Effector memory CD8-positive, alpha-beta T cell (primary cell): Measurements from ENCODE around the gene NOS1AP.

ENCODE experiments used
- ATAC-seq: fragments of 150-1000 bp; cut with Tn5 transposase; replicated peaks from 2 replicates; pipeline ENCODE4 v1.10.0; 2021; ENCODE audit warnings: mild to moderate bottlenecking, moderate library complexity
- DNase-seq, 3 experiments: peaks; one replicate each; pipeline ENCODE4 v3.0.0; 2021
- H3K27ac Mint-ChIP-seq, 2 donors: one replicate each; pipeline ENCODE4 v1.8.0; 2022; ENCODE audit warnings: mild to moderate bottlenecking in 2 of 2, mixed read lengths in 2 of 2, moderate library complexity in 2 of 2
- H3K27me3 Mint-ChIP-seq, 2 donors: one replicate each; pipeline ENCODE4 v1.8.0; 2022; ENCODE audit warnings: mixed read lengths in 2 of 2
- H3K36me3 Mint-ChIP-seq: one replicate; pipeline ENCODE4 v1.8.0; 2022; ENCODE audit warnings: mild to moderate bottlenecking, moderate library complexity, mixed read lengths; ENCODE audit not compliant: insufficient read depth
- H3K4me1 Mint-ChIP-seq, 2 donors: one replicate each; pipeline ENCODE4 v1.8.0; 2022; ENCODE audit warnings: low read depth in 2 of 2, mixed read lengths in 2 of 2
- H3K4me3 Mint-ChIP-seq, 2 donors: one replicate each; pipeline ENCODE4 v1.8.0; 2022; ENCODE audit warnings: mild to moderate bottlenecking in 2 of 2, mixed read lengths in 2 of 2, moderate library complexity in 2 of 2
- H3K9me3 Mint-ChIP-seq, 2 donors: one replicate each; pipeline ENCODE4 v1.8.0; 2022; ENCODE audit warnings: mixed read lengths in 2 of 2

Gene NOS1AP

DNA sequence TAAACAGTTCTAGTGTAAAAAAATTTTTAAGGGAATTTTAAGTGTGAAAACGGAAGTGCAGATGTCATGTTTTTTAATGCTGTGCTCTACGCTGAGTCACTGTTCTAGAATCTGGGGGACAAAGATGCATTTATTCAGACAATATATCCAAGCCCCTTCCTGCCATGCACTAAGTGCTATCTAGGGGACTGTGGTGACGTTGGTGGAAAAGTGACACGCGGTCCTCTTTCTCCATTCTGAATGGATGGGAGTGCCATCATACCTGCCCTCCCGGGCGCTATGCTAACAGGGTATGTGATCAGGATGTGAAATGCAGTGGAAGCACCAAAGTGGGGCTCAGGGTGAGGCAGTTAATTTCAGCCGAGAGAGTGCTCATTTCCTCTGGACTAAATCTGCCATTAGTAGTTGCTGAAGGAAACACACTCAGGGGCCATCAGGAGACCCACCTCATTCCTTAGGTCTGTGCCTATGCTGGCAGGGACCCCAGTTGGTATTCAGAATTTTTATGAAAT, 318.6 kb downstream of the NOS1AP start:
- peaks cover 2% of the 10 kb centered on the region for H3K36me3 Mint-ChIP-seq
- H3K27me3 Mint-ChIP-seq: peaks cover 35 to 63% of the 10 kb centered on the region in 2 donors
- no peak for DNase-seq
- H3K4me3 Mint-ChIP-seq: no peak overlapping the region
- H3K4me1 Mint-ChIP-seq: peaks cover 0 to 7% of the 10 kb centered on the region in 2 donors
- no peaks in the 10 kb centered on the region for H3K9me3 Mint-ChIP-seq
- ATAC-seq: no peak
- H3K27ac Mint-ChIP-seq: no peak overlapping the region

GRCh38 chr1:162388615-162389014, 319.1 kb downstream of the NOS1AP start:
- peaks cover 35 to 58% of the 10 kb centered on the region in 2 donors for H3K27me3 Mint-ChIP-seq
- H3K4me1 Mint-ChIP-seq: peaks cover 0 to 7% of the 10 kb centered on the region in 2 donors
- no peak for DNase-seq
- H3K27ac Mint-ChIP-seq: no peak overlapping the region
- peaks cover 2% of the 10 kb centered on the region for H3K36me3 Mint-ChIP-seq
- H3K4me3 Mint-ChIP-seq: no peak overlapping the region
- no peak for ATAC-seq
- no peaks in the 10 kb centered on the region for H3K9me3 Mint-ChIP-seq

DNA sequence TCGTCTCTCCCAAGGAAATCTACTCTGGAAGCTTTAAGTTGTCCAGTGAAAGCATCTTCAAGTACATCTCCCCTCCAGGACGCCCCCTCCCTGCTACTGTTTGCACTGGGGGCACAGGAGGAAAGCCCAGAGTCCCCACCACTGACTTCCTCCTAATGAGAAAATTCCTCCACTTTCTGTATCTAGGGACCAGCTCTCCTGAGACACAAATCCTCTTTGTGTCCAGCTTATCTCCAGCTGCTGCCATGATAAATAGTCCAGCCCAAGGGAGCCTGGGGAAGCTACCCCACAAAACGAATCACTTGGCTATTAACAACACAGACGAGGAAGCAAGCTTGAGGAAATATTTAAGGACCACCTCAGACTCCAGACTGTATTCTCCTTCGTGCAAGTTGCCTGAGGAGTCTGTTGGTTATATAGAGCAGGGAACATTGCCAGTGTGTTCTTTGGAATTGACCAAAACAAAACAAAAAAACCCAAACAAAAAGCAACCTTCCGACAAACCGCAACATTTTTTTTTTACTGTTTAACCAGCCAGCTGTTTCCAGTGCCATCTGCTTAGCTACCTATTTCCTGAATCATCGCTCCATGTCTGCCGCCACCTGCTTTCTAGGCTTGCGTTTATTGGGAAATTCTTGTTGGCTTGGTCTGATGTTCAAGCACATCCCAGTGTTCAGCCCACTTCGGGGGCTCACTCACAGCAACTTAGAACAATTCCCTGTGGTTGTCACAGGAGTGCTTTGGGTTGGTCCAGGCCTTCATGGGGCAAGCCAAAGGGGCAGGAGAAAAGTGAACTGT, 319.7 kb downstream of the NOS1AP start:
- DNase-seq (no peak), ATAC-seq (no peak)
- Mint-ChIP-seq H3K9me3 (no peaks in the 10 kb centered on the region), H3K27me3 (peaks cover 35 to 52% of the 10 kb centered on the region in 2 donors), H3K36me3 (peaks cover 2% of the 10 kb centered on the region), H3K4me3 (no peak overlapping the region), H3K4me1 (peaks cover 0 to 7% of the 10 kb centered on the region in 2 donors), H3K27ac (no peak overlapping the region)

DNA sequence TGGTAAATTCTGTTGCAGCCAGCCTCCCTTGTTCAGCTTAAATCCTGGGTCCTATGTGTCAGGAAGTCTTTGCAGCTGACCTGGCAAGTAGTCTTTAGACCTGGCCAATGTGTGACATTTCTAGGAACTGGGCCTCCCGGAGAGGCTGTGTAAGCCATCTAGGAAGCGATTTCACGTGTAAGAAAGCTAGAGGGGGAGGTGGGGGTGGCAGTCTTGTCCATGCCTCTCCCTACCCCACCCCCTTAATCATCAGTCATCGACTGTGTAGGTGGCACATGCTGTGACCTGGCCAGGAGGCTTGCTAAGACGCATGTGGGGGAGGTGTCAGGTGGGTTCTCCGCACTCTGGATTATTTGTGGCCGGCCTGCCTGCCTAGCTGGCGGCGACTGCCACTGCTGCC, 320.5 kb downstream of the NOS1AP start:
- Mint-ChIP-seq H3K4me3 (no peak overlapping the region), H3K27ac (no peak overlapping the region), H3K36me3 (peaks cover 6% of the 10 kb centered on the region), H3K27me3 (peaks cover 35 to 49% of the 10 kb centered on the region in 2 donors), H3K4me1 (peaks cover 0 to 7% of the 10 kb centered on the region in 2 donors), H3K9me3 (no peaks in the 10 kb centered on the region)
- ATAC-seq (no peak), DNase-seq (no peak)

- DNase-seq (no peak), ATAC-seq (no peak)
- H3K9me3 Mint-ChIP-seq: no peaks in the 10 kb centered on the region
- H3K4me3 Mint-ChIP-seq: no peak overlapping the region
- peaks cover 35 to 42% of the 10 kb centered on the region in 2 donors for H3K27me3 Mint-ChIP-seq
- H3K27ac Mint-ChIP-seq: no peak overlapping the region
- H3K4me1 Mint-ChIP-seq: peaks cover 0 to 7% of the 10 kb centered on the region in 2 donors
- peaks cover 7% of the 10 kb centered on the region for H3K36me3 Mint-ChIP-seq
Observed at GRCh38 chr1:162390396-162391185, 321.1 kb downstream of the NOS1AP start.

DNA sequence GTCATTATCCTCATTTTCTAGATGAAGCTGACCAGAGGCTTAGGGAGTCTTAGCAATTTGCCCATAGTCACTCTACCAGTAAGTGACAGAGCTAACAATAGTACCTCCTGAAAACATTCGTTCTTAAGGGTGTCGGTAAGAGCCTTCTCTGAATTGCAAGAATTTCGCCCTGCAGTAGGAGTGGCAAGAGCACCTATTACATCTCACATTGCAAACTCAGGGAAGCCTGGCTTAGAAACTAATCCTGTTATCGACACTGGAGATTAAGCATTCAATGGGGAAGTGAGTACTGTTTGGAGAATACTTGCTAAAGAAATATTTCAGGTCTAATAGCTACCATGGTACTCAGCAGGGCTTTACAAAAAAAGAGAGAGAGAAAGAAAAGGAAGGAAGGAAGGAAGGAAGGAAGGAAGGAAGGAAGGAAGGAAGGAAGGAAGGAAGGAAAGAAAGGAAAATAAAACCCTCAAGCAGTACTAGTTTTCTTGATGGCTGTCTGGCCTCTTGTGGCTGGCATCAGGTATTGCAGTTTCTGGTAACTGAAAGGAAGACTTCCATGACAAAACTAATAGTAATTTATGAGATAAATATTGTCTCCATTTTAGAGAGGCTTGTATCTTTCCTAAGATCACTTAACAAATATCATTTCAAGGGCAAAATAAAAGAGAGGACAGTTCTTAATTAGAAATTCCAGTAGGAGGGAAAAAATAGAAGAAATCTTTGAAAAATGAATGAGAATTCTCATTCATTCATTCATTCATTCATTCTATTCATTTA, 322.5 kb downstream of the NOS1AP start:
- no peak overlapping the region for H3K4me3 Mint-ChIP-seq
- H3K9me3 Mint-ChIP-seq: no peaks in the 10 kb centered on the region
- peaks cover 0 to 7% of the 10 kb centered on the region in 2 donors for H3K4me1 Mint-ChIP-seq
- peaks cover 43 to 47% of the 10 kb centered on the region in 2 donors for H3K27me3 Mint-ChIP-seq
- peaks cover 7% of the 10 kb centered on the region for H3K36me3 Mint-ChIP-seq
- no peak for DNase-seq
- no peak for ATAC-seq
- no peak overlapping the region for H3K27ac Mint-ChIP-seq

GRCh38 chr1:162396201-162396906, 326.9 kb downstream of the NOS1AP start:
- Mint-ChIP-seq H3K27ac (no peak overlapping the region), H3K9me3 (no peaks in the 10 kb centered on the region), H3K4me1 (no peaks in the 10 kb centered on the region), H3K4me3 (no peak overlapping the region), H3K36me3 (peaks cover 4% of the 10 kb centered on the region), H3K27me3 (peaks cover 42 to 43% of the 10 kb centered on the region in 2 donors)
- ATAC-seq (no peak), DNase-seq (no peak)

GRCh38 chr1:162397039-162397448, 327.6 kb downstream of the NOS1AP start:
- no peak for DNase-seq
- no peak for ATAC-seq
- H3K36me3 Mint-ChIP-seq: peaks cover 4% of the 10 kb centered on the region
- no peaks in the 10 kb centered on the region for H3K4me1 Mint-ChIP-seq
- no peak overlapping the region for H3K4me3 Mint-ChIP-seq
- peaks cover 42 to 46% of the 10 kb centered on the region in 2 donors for H3K27me3 Mint-ChIP-seq
- no peak overlapping the region for H3K27ac Mint-ChIP-seq
- no peaks in the 10 kb centered on the region for H3K9me3 Mint-ChIP-seq

DNA sequence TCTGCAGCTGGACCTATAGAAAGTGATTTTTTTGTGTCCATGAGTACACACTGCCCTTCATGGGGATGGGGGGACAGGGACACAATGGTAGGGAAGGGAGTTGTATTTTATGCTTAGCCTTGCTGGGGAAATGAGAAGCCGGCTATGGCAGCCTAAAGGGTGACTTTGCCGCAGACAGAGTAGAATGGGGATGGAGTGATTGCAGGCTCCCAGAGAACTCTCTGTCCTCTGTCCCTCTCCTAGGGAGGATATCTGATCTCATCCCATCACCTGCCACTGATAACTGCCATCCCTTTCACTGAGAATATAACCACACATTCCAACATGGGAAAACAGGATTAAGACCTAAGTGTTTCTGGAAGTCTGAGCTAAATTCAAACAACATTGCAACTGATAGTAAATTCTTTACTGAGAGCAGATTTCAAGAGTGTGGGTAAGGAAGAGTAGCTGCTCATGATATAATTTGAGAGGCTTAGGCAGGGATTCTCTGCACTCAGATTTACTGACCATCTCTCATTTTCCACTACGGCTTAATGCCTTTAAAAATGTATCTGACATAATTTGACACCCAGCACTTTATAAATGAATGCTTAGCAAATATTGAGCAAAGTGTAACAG, 328.6 kb downstream of the NOS1AP start:
- Mint-ChIP-seq H3K9me3 (no peaks in the 10 kb centered on the region), H3K4me1 (no peaks in the 10 kb centered on the region), H3K4me3 (no peak overlapping the region), H3K36me3 (peaks cover 4% of the 10 kb centered on the region), H3K27ac (no peak overlapping the region), H3K27me3 (peaks cover 49 to 51% of the 10 kb centered on the region in 2 donors)
- no peak for DNase-seq
- ATAC-seq: no peak

- H3K4me3 Mint-ChIP-seq: no peak overlapping the region
- DNase-seq (no peak), ATAC-seq (no peak)
- H3K4me1 Mint-ChIP-seq: no peaks in the 10 kb centered on the region
- no peak overlapping the region for H3K27ac Mint-ChIP-seq
- H3K36me3 Mint-ChIP-seq: peaks cover 4% of the 10 kb centered on the region
- H3K9me3 Mint-ChIP-seq: no peaks in the 10 kb centered on the region
- H3K27me3 Mint-ChIP-seq: peaks cover 51 to 56% of the 10 kb centered on the region in 2 donors
Observed at GRCh38 chr1:162398999-162399580, 329.6 kb downstream of the NOS1AP start.

DNA sequence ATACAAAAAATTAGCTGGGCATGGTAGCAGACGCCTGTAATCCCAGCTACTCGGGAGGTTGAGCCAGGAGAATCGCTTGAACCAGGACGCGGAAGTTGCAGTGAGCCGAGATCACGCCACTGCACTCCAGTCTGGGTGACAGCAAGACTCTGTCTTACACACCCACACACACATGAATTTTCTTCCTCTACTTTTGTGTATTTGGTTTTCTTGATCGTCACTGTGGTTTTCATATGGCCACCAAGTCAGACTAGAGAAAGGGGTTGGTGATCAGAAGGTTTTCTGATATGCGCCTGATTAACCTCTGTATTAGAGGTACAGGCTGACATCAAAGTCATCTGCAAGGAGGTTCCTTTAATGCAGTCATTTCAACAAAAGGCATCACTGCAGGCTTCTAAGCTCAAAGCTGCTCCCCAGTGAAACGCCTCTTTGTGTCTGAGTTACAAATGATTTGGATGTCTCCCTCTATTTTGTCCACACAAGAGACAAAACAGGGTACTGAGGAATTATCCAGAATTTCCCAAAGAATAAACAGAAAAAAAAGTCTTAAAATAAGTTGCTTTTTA, 331.4 kb downstream of the NOS1AP start:
- peaks cover 51 to 55% of the 10 kb centered on the region in 2 donors for H3K27me3 Mint-ChIP-seq
- H3K36me3 Mint-ChIP-seq: no peaks in the 10 kb centered on the region
- no peak overlapping the region for H3K27ac Mint-ChIP-seq
- H3K4me3 Mint-ChIP-seq: no peak overlapping the region
- H3K9me3 Mint-ChIP-seq: no peaks in the 10 kb centered on the region
- DNase-seq: no peak
- H3K4me1 Mint-ChIP-seq: no peaks in the 10 kb centered on the region
- ATAC-seq: no peak
